ENCODE measurements around the gene AGPS.
"Not testable (repeated sequence)": the region's sequence is repeated elsewhere in the genome, so short reads cannot be mapped to it uniquely, and the experiment has no call there.

AGPS gene

DNA sequence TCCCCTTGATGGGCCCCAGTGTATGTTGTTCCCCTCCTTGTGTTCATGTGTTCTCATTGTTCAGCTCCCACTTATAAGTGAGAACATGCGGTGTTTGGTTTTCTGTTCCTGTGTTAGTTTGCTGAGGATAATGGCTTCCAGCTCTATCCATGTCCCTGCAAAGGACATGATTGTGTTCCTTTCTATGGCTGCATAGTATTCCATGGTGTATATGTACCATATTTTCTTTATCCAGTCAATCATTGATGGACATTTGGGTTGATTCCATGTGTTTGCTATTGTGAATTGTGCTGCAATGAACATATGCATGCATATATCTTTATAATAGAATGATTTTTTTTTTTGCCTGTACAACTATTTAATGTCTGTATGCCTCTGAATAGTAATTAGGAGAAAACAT is 31.5 kb downstream of the AGPS start:
- DNase-seq, result not testable (repeated sequence)

DNA sequence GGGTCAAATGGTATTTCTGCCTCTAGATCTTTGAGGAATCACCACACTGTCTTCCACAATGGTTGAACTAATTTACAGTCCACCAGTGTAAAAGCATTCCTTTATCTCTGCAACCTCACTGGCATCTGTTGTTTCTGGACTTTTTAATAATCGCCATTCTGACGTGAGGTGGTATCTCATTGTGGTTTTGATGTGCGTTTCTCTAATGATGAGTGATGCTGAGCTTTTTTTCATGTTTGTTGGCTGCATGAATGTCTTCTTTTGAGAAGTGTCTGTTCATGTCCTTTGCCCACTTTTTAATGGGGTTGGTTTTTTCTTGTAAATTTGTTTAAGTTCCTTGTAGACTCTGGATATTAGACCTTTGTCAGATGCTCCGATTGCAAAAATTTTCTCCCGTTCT is 32.0 kb downstream of the AGPS start:
- not testable (repeated sequence) for DNase-seq

DNA sequence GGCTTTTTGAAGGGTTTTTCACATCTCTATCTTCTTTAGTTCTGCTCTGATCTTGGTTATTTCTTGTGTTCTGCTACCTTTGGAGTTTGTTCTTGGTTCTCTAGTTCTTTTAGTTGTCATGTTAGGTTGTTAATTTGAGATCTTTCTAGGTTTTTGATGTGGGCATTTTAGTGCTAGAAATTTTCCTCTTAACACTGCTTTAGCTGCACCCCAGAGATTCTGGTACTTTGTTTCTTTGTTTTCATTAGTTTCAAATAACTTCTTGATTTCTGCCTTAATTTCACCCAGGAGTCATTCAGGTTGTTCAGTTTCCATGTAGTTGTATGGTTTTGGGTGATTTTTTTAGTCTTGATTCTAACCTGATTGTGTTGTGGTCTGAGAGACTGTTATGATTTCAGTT is 34.7 kb downstream of the AGPS start:
- DNase-seq, result no peak

DNA sequence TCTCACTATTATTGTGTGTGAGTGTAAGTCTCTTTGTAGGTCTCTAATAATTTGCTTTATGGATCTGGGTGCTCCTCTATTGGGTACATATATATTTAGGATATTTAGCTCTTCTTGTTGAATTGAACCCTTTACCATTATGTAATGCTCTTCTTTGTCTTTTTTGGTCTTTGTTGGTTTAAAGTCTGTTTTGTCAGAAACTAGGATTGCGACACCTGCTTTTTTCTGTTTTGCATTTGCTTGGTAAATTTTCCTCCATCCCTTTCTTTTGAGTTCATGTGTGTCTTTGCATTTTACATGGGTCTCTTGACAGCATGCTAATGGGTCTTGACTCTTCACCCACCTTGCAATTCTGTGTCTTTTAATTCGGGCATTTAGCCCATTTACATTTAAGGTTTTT is 35.4 kb downstream of the AGPS start:
- DNase-seq, result not testable (repeated sequence)

DNA sequence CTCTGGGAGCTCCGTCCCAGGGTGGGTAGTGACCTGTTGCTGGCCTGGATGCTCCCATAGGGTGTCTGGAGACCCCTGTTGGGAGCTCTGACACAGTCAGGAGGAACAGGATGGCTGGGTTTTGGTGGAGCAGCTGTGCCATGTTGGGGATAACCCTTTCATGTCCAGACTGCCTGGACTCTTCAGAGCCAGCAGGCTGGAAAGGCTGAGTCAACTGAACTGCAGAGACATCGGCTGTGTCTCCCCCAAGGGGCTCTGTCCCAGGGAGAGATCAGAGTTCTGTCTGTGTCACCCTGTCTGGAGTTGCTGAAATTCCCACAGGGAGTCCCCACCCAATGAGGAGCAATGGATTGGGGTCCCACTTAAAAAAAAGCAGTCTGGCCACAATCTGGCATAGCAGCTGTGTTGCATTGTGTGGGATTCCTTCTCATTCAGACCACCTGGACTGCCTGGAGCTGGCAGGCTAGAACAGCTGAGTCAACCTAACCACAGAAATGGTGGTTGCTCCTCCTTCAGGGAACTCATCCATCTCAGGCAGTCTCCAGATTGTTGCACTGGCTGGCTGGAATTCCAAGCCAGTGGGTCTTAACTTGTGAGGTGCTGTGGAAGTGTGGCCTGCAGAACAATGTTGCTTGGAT is 37.2 kb downstream of the AGPS start:
- DNase-seq, result no peak

DNA sequence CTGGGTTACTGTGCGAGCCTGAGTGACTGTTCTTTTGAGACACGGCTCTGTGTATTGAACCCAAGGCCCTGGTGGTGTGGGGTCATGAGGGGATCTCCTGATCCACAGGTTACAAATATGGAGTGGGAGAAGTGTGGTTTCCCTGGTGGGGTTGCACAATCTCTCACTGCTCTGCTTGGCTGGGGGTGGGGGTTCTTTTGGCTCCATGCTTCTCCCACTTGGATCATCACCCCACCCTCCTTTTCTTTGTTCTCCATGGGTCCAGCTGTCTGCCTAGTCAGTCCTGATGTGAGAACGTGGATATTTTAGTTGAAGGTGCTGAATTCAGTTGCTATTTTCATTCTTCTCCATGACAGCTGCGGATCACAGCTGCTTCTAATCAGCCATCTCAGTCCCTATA is 37.8 kb downstream of the AGPS start:
- no peak for DNase-seq

DNA sequence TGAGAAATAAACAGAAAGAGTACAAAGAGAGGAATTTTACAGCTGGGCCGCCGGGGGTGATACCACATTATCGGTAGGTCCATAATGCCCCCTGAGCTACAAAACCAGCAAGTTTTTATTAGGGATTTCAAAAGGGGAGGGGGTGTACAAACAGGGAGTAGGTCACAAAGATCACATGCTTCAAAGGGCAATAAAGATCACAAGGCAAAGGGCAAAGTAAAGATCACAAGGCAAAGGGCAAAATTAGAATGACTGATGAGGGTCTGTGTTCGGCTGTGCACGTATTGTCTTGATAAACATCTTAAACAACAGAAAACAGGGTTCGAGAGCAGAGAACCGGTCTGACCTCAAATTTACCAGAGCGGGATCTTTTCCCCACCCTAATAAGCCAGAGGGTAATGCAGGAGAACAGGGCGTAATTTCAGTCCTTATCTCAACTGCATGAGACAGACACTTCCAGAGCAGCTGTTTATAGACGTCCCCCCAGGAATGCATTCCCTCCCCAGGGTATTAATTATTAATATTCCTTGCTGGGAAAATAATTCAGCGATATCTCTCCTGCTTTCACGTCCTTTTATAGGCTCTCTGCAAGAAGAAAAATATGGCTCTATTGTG is 38.6 kb downstream of the AGPS start:
- not testable (repeated sequence) for DNase-seq

DNA sequence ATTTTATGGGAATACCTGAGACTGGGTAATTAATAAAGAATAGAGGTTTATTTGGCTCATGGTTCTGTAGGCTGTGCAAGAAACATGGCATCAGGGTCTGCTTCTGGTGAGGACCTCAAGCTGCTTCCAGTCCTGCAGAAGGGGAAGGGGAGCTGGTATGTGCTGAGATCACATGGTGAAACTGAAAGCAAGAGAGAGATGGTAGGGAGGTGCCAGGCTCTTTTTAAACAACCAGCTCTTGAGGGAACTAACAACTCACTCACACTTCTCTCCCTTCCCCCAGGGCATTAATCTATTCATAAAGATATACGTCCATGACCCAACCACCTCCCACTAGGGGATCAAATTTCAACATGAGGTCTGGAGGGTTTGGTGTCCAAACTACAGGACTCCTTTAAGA is 40.1 kb downstream of the AGPS start:
- DNase-seq, result no peak

DNA sequence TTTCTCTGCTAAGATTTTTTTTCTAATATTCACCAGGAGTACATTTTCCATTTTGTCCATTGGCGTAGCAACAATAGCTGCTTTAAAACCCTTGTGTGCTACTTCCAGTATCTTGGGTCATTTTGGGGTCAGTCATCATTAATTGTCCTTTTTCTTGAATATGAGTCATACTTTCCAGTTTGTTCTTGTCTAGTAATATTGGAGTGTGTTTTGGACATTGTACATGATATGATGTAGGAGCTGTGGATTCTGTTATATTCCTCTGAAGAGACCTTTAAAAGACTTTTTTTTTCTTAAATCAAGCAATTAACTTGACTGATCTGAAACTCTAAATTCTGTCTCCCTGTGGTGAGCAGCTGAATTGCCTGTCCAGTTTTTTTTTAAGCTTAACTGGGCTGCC is 40.8 kb downstream of the AGPS start:
- DNase-seq, result no peak

DNA sequence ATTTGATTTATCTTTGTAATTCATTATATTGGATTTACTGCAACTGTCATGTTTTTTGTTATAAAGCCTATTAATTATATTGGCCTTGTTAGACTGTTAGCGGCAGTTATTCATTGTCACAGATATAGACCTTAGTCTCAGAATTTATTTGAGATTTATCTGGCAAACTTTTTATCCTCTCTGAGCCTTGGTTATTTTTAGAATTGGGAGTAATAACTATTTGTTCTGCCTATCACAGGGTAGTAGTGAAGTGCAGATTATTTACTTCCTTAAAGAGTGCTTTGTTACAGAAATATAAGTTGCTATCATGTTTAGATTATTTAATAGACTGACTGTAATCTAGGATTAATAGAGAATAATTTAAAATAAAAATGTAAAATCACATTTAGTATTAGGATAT is 41.9 kb downstream of the AGPS start:
- no peak for DNase-seq

DNA sequence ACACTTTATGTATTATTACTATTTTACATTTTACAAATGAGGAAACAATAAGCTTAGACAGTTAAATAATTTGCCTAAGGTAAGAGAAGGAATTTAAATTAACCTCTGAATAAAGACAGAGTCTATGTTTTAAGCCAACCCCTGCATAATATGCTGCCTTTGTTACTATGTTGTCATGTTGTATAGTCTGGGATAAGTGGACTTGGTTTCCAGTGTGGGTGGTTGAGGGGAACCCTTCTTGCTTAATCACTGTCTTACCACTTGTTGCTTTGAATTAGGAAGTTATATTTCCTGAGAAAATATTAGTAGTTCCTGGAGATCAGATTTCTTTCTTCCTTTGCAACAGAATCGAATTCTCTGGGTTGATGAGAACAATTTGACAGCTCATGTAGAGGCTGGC is 52.6 kb downstream of the AGPS start:
- no peak for DNase-seq

DNA sequence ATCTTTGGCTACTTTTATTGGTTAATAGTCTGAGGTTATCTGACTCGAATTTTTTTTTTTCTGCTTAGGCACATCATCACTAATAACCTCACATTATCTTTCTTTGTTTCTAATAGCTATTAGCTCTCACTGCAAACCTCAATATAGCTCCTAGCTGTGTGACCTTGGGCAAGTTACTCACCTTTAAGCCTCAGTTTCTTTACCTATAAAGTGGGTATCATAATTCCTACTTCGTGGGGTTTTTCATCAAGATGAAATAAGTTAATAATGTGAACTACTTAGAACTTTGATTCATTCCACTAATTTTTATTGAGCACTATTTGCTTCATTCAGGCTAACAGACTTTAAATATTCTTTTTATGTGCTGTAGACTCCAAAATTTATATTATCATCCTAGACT is 55.5 kb downstream of the AGPS start:
- DNase-seq, result no peak

DNA sequence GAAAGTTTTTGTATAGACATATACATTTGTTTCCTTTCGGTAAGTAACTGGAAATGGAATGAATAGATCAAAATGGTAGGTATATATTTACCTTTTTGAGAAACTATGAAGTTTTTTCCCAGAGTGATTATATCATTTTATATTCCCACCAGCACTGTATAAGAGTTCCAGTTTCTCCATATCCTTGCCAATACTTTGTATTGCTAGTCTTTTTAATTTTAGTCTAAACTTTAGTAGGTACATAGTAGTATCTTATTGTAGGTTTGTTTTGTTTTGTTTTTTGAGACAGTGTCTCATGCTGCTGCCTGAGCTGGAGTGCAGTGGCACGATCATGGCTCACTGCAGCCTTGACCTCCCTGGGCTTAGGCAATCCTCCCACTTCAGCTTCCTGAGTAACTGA is 56.6 kb downstream of the AGPS start:
- no peak for DNase-seq

DNA sequence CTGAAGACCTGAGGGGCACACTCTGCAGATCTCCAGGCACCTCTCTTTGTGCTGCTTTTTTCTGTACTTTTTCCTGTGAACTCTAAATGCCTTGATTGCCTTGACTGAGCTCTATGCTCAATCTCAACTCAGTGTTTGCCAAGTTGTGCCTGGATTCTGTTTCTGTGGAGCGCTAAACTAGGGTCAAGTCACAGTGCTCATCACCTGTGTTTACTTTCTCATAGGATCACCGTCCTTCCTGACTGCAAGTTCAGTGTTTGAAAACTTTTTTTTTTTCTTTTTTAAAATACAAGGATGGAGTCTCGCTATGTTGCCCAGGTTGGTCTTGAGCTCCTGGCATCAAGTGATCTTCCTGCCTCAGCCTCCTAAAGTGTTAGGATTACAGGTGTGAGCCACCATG is 62.6 kb downstream of the AGPS start:
- no peak for DNase-seq

DNA sequence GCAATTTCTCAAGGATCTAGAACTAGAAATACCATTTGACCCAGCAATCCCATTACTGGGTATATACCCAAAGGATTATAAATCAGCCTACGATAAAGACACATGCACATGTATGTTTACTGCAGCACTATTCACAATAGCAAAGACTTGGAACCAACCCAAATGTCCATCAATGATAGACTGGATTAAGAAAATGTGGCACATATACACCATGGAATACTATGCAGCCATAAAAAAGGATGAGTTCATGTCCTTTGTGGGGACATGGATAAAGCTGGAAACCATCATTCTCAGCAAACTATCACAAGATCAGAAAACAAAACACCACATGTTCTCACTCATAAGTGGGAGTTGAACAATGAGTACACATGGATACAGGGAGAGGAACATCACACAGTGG is 67.2 kb downstream of the AGPS start:
- not testable (repeated sequence) for DNase-seq

DNA sequence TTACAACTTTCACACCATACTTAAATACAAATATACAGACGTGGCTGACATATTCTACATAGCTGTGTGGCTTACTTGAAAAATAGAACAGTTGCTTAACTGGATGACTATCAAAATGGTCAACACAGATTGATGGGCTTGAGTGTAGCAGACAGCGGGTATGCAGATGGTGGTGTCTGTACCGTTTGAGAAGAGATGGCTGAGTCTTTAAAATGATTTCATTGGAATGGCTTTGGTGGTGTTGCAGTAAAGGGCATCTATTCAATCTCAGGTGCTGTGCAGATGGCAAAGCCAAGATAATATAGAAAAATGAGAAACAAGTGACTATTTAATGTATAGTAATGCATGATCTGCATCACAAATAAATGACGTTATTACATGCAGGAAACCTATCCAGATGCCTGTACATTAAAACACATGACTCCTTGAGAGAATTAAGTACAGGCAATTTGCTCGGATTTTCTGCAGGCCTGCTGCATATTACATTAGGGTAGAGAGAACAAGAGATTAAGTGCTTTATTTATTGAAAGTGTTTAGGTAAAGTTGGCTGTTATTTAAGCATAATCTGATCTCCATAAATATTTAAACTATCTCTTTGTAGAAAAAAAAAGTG is 68.5 kb downstream of the AGPS start:
- DNase-seq, result no peak

DNA sequence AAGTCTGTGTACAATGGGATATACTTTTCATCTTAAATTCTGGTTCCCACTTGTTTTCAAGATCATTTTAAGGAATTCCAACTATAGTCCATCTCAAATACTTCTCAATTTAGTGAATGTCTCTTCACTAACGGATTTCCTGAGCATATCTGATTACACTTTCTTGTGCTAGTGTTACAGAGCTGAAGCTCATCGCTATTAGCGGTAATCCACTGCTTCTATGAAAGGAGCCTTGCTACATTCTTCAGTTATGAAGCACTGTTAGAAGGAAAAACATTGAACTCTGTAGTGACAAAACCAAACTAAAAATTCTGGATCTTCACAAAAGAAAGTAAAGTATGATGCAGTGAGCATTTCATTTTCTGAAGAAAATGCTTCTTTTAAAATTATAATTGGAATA is 72.0 kb downstream of the AGPS start:
- no peak for DNase-seq

DNA sequence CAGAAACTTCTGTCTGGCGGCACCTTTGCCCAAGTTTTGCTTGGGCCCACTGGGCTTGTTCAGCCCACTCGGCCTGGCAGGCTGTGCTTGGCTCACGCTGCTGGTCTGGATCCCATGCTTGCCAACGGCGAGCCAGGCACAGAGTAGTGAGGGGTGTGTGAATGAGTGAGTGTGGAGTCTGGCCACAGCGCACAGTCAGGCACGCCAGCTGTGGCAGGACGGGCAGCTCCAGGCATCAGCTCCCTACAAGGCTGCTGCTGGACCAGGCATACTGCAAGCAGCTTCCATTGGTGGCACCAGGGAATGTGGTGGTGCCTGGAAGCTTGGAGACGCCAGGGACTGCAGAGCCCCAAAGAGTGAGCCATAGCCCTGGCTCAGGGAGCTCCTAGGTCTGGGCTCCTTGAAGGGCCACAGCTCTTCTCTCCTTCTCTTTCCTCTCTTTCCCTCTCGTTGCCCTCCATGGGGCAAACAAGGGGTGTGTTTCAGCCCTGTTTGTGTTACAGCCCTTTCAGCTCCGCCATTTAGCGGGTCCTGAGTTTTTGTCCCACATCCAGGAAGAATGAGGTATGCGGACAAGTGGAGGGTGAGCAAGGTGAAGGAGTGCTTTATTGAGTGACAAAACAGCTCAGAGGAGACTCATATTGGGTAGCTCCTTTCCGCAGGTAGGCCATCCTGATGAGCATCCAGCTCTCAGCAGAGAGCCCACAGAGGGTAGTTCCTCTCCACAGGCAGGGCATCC is 73.0 kb downstream of the AGPS start:
- DNase-seq, result no peak

DNA sequence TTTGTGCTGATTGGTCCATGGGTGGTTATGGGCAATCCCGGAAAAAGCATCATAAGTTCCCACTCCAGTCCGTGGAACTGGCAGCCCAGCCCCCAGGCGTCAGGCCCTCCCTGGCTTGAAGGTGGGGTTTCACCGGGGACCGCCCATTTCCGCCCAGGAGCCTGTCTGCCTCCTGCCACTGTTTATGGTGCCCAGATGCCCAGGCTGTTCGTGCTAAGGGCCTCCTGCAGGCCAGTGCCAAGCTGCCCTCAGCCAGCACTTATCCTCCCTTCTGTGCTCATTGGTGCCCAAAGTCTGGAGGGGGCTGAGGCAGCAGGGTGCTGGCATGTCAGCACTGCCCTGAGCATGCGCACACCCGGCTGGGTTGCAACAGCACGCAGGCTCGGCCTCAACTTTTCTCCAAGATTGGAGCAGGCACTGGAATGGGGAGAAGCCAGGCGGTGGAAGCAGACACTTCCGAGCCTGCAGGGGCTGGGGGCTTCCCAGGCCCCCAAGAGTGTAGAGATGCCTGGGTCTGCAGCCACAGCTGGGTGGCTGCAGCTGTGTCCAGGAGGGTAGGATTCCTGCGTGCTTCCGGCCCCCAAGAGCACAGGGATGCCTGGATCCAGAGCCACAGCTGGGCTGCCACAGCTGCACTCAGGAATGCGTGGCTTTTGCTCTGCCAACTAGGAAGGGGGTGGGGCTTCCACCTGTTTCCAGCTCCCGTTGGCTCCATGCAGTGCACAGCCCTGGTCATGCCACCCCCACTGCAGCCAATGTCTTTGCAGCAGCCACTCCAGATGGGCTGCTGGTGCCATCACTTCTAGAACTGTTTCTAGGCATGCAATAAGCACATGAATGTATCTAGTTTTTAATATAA is 74.0 kb downstream of the AGPS start:
- DNase-seq, result no peak

DNA sequence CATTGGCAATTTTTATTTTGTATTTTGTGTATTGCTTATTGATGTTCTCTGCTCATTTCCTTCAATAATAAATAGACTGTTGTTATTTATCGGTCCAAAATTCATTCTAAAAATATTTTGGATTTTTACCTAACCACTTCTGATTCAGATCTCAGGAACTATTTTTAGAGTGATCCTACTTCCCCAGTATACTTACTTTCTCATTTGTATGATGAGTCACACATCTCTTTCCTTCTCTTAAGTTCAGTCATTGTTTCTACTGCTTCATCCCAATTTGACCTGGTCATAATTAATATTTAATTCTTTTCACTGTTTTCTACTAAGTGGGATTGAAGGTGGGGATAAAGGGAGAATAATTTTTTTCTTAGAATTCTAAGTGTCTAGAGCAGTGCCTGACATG is 75.1 kb downstream of the AGPS start:
- DNase-seq, result no peak

DNA sequence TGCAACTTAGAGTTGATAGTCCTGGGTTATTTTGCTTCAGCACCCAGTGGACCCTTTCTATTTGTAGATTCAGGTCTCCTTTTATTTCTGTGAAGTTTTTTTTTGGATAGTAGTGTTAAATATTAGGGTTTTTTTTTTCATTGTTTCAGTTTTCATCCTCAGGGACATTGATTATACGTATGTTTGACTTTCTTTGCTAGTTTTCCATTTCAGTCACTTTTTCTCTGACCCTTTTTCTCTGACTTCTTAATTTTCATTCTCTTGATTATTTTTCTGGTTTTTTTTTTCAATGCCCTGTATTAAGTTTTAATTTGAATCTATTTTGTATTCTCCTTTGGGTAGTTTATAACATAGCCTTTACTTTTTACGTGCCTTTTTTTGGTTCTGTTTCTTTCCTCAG is 79.4 kb downstream of the AGPS start:
- no peak for DNase-seq

DNA sequence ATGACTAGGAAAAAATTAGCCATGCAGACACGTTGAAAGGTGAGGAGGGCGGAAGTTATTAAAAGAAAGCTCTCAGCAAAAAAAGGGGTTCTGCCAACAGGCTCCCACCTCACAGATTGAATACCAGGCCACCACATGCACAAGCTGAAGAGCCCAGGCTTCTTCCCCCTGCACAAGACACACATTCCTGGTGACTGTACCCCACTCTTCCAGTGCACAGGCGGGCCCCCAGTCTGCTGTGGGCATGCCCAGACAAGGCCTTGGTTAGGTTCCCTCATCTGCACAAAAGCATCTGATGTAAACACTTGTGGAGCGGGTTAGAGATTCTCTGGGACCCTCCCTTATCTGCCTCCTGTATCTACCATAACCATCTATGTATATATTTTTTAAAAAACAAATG is 81.7 kb downstream of the AGPS start:
- DNase-seq, result no peak

DNA sequence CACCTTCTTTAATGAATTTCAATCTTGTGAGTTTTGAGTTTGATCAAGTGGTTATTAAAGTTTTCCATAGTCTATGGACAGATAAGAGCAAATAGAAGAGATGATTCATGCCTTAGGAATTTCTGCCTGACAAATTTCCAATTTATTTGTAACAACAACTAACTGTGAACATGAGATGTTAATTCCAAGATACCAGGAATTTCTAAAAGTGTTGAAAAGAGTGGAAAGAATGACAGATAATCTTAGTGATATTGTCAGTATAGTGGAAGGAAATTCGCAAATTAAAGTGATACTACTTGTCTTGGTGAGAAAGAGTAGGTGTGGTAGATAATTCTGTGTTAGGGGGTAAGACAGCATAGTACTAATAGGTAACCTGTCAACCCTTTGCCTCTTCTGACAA is 82.4 kb downstream of the AGPS start:
- no peak for DNase-seq

Data from NCI-H146 (cell line).